GM18517 (cell line): ENCODE results near the gene GMPPA.

ENCODE experiments used
- ATAC-seq: cut with Tn5 transposase; IDR thresholded peaks from one replicate; pipeline ENCODE4 v1.9.1; 2021; ENCODE audit warnings: mild to moderate bottlenecking, moderate library complexity; ENCODE audit not compliant: unreplicated experiment

The GMPPA gene

GRCh38 chr2:219553463-219553963 is 54.8 kb downstream of the GMPPA start:
- ATAC-seq, result no peak

- ATAC-seq, result no peak
Observed at GRCh38 chr2:219554350-219554749, 55.7 kb downstream of the GMPPA start.

- no peak for ATAC-seq
Observed at GRCh38 chr2:219555956-219556355, 57.3 kb downstream of the GMPPA start.

GRCh38 chr2:219556413-219556812 is 57.7 kb downstream of the GMPPA start:
- ATAC-seq, result no peak
